B cell (primary cell): ENCODE results near the gene NEO1. TPM values are rescaled to one million over a fixed set of nuclear protein-coding genes. Genes with fewer than 3 reads are reported as not detected.

Experiments used
- ATAC-seq: fragments of 200-7000 bp; cut with Tn5 transposase; one replicate; pipeline ENCODE4 v1.10.0; 2021; ENCODE audit warnings: low read depth, mild to moderate bottlenecking, moderate number of reproducible peaks, moderate library complexity
- CTCF ChIA-PET: fragments of 350-600 bp; sonication (Branson Sonifier 250); formaldehyde crosslinking; loops from one replicate; lab custom pipeline; 2021; ENCODE audit warnings: antibody characterized with exemption, inconsistent platforms; lab: Charles Lee
- POLR2A ChIA-PET: fragments of 350-600 bp; sonication (Branson Sonifier 250); formaldehyde crosslinking; loops from one replicate; lab custom pipeline; 2021; ENCODE audit warnings: antibody characterized with exemption; lab: Charles Lee
- DNase-seq: peaks from one replicate; pipeline ENCODE4 v3.0.0; 2013
- H2AFZ ChIP-seq: 2 replicates; pipeline ENCODE4 v1.6.1; 2012; ENCODE audit warnings: mild to moderate bottlenecking, low read depth, low read length; ENCODE audit not compliant: insufficient read depth, poor library complexity, severe bottlenecking
- H3K27ac ChIP-seq, 2 donors: 1 replicate in 1 of 2; 2 replicates in 1 of 2; pipeline ENCODE4 v1.5.1; 2012 to 2013; ENCODE audit warnings: low read length in 2 of 2, mild to moderate bottlenecking in 2 of 2, moderate library complexity in 1 of 2
- H3K27me3 ChIP-seq, 4 experiments: fragments of 200-600 bp in 1 of 4; sonication (generic) in 1 of 4; replicated peaks in 1 of 4; 1 replicate in 2 of 4; 2 replicates in 2 of 4; pipeline versions ENCODE4 v1.6.1 to v1.7.0; 2013 to 2016; ENCODE audit warnings: low read length in 3 of 4, mild to moderate bottlenecking in 2 of 4, mixed read lengths in 1 of 4, moderate library complexity in 1 of 4; ENCODE audit not compliant: insufficient read depth in 4 of 4, control insufficient read depth in 3 of 4; ENCODE audit errors: control extremely low read depth in 1 of 4
- H3K36me3 ChIP-seq, 2 experiments: replicated peaks in 1 of 2; 1 replicate in 1 of 2; 2 replicates in 1 of 2; pipeline versions ENCODE4 v1.6.1 to v1.7.1; 2013; ENCODE audit warnings: low read length in 1 of 2; ENCODE audit not compliant: insufficient read depth in 2 of 2, control insufficient read depth in 1 of 2; ENCODE audit errors: control extremely low read depth in 1 of 2, extremely low read depth in 1 of 2
- H3K4me1 ChIP-seq, 2 donors: fragments of 200-600 bp in 1 of 2; sonication (generic) in 1 of 2; 1 replicate in 1 of 2; 2 replicates in 1 of 2; pipeline versions ENCODE4 v1.5.1 to v1.6.1; 2013 to 2017; ENCODE audit warnings: low read length in 2 of 2; ENCODE audit not compliant: control insufficient read depth in 2 of 2, insufficient read depth in 2 of 2
- H3K4me2 ChIP-seq: replicated peaks from 2 replicates; pipeline ENCODE3; 2012; ENCODE audit warnings: mild to moderate bottlenecking, low read depth, low read length; ENCODE audit not compliant: poor library complexity, severe bottlenecking
- H3K4me3 ChIP-seq, 5 experiments: fragments of 200-600 bp in 1 of 5; sonication (generic) in 1 of 5; 1 replicate in 3 of 5; 2 replicates in 2 of 5; pipeline versions ENCODE4 v1.5.1 to v1.7.0; 2011 to 2016; ENCODE audit warnings: low read length in 4 of 5, mild to moderate bottlenecking in 4 of 5, low read depth in 2 of 5, control low read depth in 1 of 5, moderate library complexity in 1 of 5; ENCODE audit not compliant: insufficient read depth in 1 of 5; ENCODE audit errors: control extremely low read depth in 1 of 5, extremely low read depth in 1 of 5
- H3K79me2 ChIP-seq: fragments of 200-600 bp; sonication (generic); one replicate; pipeline ENCODE4 v1.6.0; 2016; ENCODE audit warnings: low read length; ENCODE audit not compliant: control insufficient read depth, insufficient read depth
- H3K9ac ChIP-seq: fragments of 200-600 bp; sonication (generic); 2 replicates; pipeline ENCODE4 v1.6.1; 2017; ENCODE audit warnings: mild to moderate bottlenecking, low read length, moderate library complexity
- H3K9me3 ChIP-seq, 3 donors: one replicate each; pipeline versions ENCODE4 v1.6.1 to v1.7.1; 2013; ENCODE audit warnings: low read length in 2 of 3; ENCODE audit not compliant: control insufficient read depth in 2 of 3, insufficient read depth in 1 of 3; ENCODE audit errors: control extremely low read depth in 1 of 3
- H4K20me1 ChIP-seq: 2 replicates; pipeline ENCODE4 v1.6.0; 2012; ENCODE audit warnings: mild to moderate bottlenecking, low read length; ENCODE audit not compliant: insufficient read depth, control insufficient read depth, poor library complexity, severe bottlenecking
- H3K27ac Mint-ChIP-seq: one replicate; pipeline ENCODE4 v1.8.0; 2021; ENCODE audit warnings: mixed read lengths
- H3K27me3 Mint-ChIP-seq: one replicate; pipeline ENCODE4 v1.8.0; 2021; ENCODE audit warnings: mixed read lengths
- H3K4me1 Mint-ChIP-seq: one replicate; pipeline ENCODE4 v1.8.0; 2021; ENCODE audit warnings: mixed read lengths
- H3K4me3 Mint-ChIP-seq: one replicate; pipeline ENCODE4 v1.8.0; 2021; ENCODE audit warnings: mixed read lengths
- H3K9me3 Mint-ChIP-seq: one replicate; pipeline ENCODE4 v1.8.0; 2022; ENCODE audit warnings: mixed read lengths; ENCODE audit not compliant: insufficient read depth
- CTCF ChIP-seq: fragments of 200-600 bp; IDR thresholded peaks from one replicate; pipeline ENCODE4 v1.8.0; 2022; ENCODE audit warnings: antibody characterized with exemption, mild to moderate bottlenecking
- EZH2 ChIP-seq: IDR thresholded peaks from 2 replicates; pipeline ENCODE4 v1.6.1; 2012; ENCODE audit warnings: borderline replicate concordance, low read depth, mild to moderate bottlenecking, moderate library complexity, low read length; ENCODE audit not compliant: insufficient read depth, poor library complexity, severe bottlenecking
- WGBS: methylation state at CpG from one replicate; pipeline ENCODE4 v1.1.5; 2013; ENCODE audit warnings: missing lambda C conversion rate; ENCODE audit not compliant: insufficient coverage; 5-methylcytosine and 5-hydroxymethylcytosine counted together
- intact Hi-C: fragments of 100-400 bp; cut with micrococcal nuclease; formaldehyde crosslinking; loops from one replicate; pipeline ENCODE4 v1.10.0; 2022
- polyA plus RNA-seq: library from polyadenylated mRNA; depleted of rRNA; stranded (reverse); fragments of >200 nt; gene quantifications from 2 replicates; pipeline ENCODE4 v1.2.3, GENCODE V29; 2012
- total RNA-seq, 2 donors: library from RNA; stranded (reverse); fragments of 120-200 nt in 1 of 2; gene quantifications; 1 replicate in 1 of 2; 2 replicates in 1 of 2; pipeline versions ENCODE4 v1.2.3 to v1.2.4, GENCODE V29; 2013 to 2022

The NEO1 gene
- total and polyA plus RNA-seq, 2 donors (not counting 1 experiment from before 2014, with no cell fraction given) = 1.3 to 3.9 TPM

- H3K79me2 ChIP-seq = no peaks in the 10 kb centered on the region
- intact Hi-C loops = loop anchor here (1.0 to 2.0 kb wide), 2 partner anchors 213 to 481 kb away; partner anchors contain the start of gene NEO1
- DNase-seq = peak; percentile 48
- no peak overlapping the region for H3K4me3 ChIP-seq
- peak; percentile 43 for ATAC-seq
- H3K36me3 ChIP-seq = no peaks in the 10 kb centered on the region
- H3K9ac ChIP-seq = no peak overlapping the region
- H3K27me3 ChIP-seq = no peaks in the 10 kb centered on the region
- Mint-ChIP-seq H3K27ac (no peak overlapping the region), H3K4me3 (no peak overlapping the region), H3K9me3 (no peaks in the 10 kb centered on the region), H3K27me3 (peaks cover 9% of the 10 kb centered on the region), H3K4me1 (no peaks in the 10 kb centered on the region)
- no peaks in the 10 kb centered on the region for H3K9me3 ChIP-seq
- CTCF ChIA-PET = interaction anchor here (0.5 to 4.6 kb wide), 13 partner anchors 9 to 543 kb away, joined by 3 to 57 read pairs (median 7); no protein-coding TSS in a partner anchor
- TF ChIP-seq EZH2 = no peak
- peak; percentile 82 for TF ChIP-seq CTCF
- no peak overlapping the region for H3K27ac ChIP-seq
- no peak overlapping the region for H2AFZ ChIP-seq
- WGBS = 53% methylated on average over 3 of the region's 4 CpGs
- no peak overlapping the region for H3K4me2 ChIP-seq
- POLR2A ChIA-PET = interaction anchor here (0.6 kb wide), 1 partner anchor 1155 kb away, joined by 5 read pairs; no protein-coding TSS in a partner anchor
- H3K4me1 ChIP-seq = no peaks in the 10 kb centered on the region
- no peaks in the 10 kb centered on the region for H4K20me1 ChIP-seq
Measured at GRCh38 chr15:73265536-73266153, 213.4 kb downstream of the NEO1 start.

GRCh38 chr15:73268457-73268856 is 216.2 kb downstream of the NEO1 start:
- ATAC-seq (no peak), DNase-seq (no peak)
- H3K27ac ChIP-seq = no peak overlapping the region
- H3K4me1 ChIP-seq = peaks cover 0 to 3% of the 10 kb centered on the region in 2 donors
- H3K9me3 ChIP-seq = no peaks in the 10 kb centered on the region
- no peak overlapping the region for H3K4me2 ChIP-seq
- no peaks in the 10 kb centered on the region for H3K36me3 ChIP-seq
- Mint-ChIP-seq H3K9me3 (no peaks in the 10 kb centered on the region), H3K4me3 (no peak overlapping the region), H3K4me1 (peaks cover 3% of the 10 kb centered on the region), H3K27ac (no peak overlapping the region), H3K27me3 (peaks cover 10% of the 10 kb centered on the region)
- intact Hi-C loops = no loop called here
- no peak overlapping the region for H2AFZ ChIP-seq
- no peak overlapping the region for H3K4me3 ChIP-seq
- H3K9ac ChIP-seq = no peak overlapping the region
- POLR2A ChIA-PET = no interaction called here
- no peaks in the 10 kb centered on the region for H3K79me2 ChIP-seq
- H3K27me3 ChIP-seq = no peaks in the 10 kb centered on the region
- H4K20me1 ChIP-seq = no peaks in the 10 kb centered on the region
- CTCF ChIA-PET = interaction anchor here (0.7 to 1.8 kb wide), 7 partner anchors 9 to 27 kb away, joined by 3 to 7 read pairs (median 4); no protein-coding TSS in a partner anchor
- WGBS = 100% methylated on average over 1 of the region's 1 CpG
- no peak for TF ChIP-seq EZH2
- TF ChIP-seq CTCF = no peak
